GM20000 (cell line): ENCODE results near the gene ST8SIA1.

Experiments used
- DNase-seq: peaks from one replicate; pipeline ENCODE4 v3.0.0; 2012; ENCODE audit warnings: low spot score
- TF ChIP-seq, protein P1 (sequence below): IDR thresholded peaks from 2 replicates; pipeline ENCODE4 v1.5.1; 2012; ENCODE audit warnings: mild to moderate bottlenecking, control low read depth; ENCODE audit errors: extremely low read depth, missing control alignments

Gene ST8SIA1

DNA sequence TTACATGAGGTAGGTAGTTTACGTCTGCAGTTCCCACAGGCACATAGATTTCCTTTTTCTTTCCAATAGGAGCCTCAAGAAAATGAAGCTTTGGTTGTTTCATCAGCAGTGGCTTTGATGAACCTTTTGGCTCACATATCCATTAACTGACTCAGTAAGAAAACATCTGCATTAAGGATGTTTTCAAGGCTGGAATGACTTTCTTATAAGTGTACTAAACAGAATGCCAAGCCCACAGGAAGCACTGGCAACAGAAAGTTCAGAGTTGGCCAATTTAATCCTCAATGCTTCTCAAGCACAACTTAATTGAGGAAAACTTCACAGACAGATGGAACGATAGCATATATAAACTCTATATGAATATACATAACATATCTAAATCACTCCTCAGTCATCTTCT, 63.5 kb downstream of the ST8SIA1 start:
- no peak for DNase-seq
- TF ChIP-seq, protein P1, sequence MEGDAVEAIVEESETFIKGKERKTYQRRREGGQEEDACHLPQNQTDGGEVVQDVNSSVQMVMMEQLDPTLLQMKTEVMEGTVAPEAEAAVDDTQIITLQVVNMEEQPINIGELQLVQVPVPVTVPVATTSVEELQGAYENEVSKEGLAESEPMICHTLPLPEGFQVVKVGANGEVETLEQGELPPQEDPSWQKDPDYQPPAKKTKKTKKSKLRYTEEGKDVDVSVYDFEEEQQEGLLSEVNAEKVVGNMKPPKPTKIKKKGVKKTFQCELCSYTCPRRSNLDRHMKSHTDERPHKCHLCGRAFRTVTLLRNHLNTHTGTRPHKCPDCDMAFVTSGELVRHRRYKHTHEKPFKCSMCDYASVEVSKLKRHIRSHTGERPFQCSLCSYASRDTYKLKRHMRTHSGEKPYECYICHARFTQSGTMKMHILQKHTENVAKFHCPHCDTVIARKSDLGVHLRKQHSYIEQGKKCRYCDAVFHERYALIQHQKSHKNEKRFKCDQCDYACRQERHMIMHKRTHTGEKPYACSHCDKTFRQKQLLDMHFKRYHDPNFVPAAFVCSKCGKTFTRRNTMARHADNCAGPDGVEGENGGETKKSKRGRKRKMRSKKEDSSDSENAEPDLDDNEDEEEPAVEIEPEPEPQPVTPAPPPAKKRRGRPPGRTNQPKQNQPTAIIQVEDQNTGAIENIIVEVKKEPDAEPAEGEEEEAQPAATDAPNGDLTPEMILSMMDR: no peak

- DNase-seq: no peak
- TF ChIP-seq, protein P1: no peak
Observed at GRCh38 chr12:22268973-22269372, 65.5 kb downstream of the ST8SIA1 start.

- TF ChIP-seq, protein P1: no peak
- DNase-seq: no peak
Observed at GRCh38 chr12:22268406-22268805, 66.1 kb downstream of the ST8SIA1 start.

- TF ChIP-seq, protein P1: no peak
- no peak for DNase-seq
Observed at GRCh38 chr12:22266101-22266500, 68.4 kb downstream of the ST8SIA1 start.

DNA sequence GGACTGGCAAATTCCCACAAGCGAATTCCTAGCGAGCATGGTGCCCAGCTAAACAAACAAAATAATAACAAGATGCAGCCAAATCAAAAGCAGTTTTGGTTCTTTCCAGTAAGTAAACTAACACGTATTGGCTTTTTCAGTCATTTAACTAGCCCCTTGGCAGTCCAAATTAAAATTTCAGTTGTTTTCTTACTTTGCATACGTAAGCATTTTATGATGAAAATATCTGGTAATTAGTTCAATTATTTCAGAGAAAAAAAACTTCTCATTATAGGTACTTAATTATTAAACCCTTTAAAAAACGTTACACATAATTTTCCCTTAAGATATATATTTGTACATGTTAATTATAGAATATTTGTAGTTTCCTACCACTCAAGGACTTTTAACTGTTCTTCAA, 70.1 kb downstream of the ST8SIA1 start:
- no peak for DNase-seq
- TF ChIP-seq, protein P1: no peak

DNA sequence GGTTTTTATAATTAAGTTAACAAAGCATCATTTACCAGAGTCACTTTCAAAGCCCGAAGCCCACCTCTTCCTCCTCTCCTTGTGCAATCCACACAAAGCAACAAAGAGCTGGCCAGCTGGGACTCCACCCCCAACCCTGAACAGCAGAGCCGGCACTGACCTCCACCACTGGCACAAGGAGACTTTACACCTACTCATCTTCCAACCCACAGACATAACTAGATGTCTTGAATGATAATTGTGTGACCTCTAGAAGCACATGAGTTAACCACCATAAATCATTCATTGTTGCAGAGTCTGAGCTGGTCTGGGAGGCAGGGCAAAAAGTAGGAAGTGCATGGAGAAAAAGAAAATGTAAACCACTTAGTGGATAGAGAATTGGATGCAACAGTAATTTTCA, 72.2 kb downstream of the ST8SIA1 start:
- TF ChIP-seq, protein P1: no peak
- no peak for DNase-seq

DNA sequence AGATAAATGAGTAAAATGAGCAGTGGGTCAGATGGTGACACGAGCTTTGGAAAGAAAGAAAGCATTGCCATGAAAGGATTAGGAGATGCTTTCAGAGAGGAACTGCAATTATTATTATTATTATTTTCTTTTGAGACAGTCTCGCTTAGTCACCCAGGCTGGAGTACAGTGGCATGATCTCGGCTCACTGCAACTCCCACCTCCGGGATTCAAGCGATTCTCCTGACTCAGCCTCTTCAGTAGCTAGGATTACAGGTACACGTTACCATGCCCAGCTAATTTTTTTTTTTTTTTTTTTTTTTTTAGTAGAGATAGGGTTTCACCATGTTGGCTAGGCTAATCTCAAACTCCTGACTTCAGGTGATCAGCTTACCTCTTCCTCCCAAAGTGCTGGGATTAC, 77.4 kb downstream of the ST8SIA1 start:
- TF ChIP-seq, protein P1: no peak
- no peak for DNase-seq
